Choroid plexus epithelial cell (primary cell): ENCODE results near the gene NDUFV2.

Source experiments
- DNase-seq: peaks from one replicate; pipeline ENCODE4 v3.0.0-alpha.2; 2010; ENCODE audit warnings: low read depth
- H3K4me3 ChIP-seq: 2 replicates; pipeline ENCODE4 v1.5.1; 2011; ENCODE audit warnings: low read depth, mild to moderate bottlenecking, control low read depth, low read length, moderate library complexity
- CTCF ChIP-seq: conservative IDR thresholded peaks from 2 replicates; pipeline ENCODE4 v1.5.1; 2011; ENCODE audit warnings: low read depth, mild to moderate bottlenecking, control low read depth, inconsistent platforms, low read length, moderate library complexity

NDUFV2 gene

GRCh38 chr18:9096007-9096371, 6.5 kb upstream of the NDUFV2 start:
- no peak for TF ChIP-seq CTCF
- no peak overlapping the region for H3K4me3 ChIP-seq
- no peak for DNase-seq

- DNase-seq = no peak
- H3K4me3 ChIP-seq = no peak overlapping the region
- no peak for TF ChIP-seq CTCF
Observed at GRCh38 chr18:9096685-9097084, 5.8 kb upstream of the NDUFV2 start.

- no peak for DNase-seq
- no peak overlapping the region for H3K4me3 ChIP-seq
- TF ChIP-seq CTCF = no peak
Observed at GRCh38 chr18:9097349-9097748, 5.2 kb upstream of the NDUFV2 start.

GRCh38 chr18:9100796-9101195, 1.7 kb upstream of the NDUFV2 start:
- H3K4me3 ChIP-seq = no peak overlapping the region
- TF ChIP-seq CTCF = no peak
- DNase-seq = no peak

GRCh38 chr18:9101730-9102507, 580 bp upstream of the NDUFV2 start:
- peak overlapping the region; percentile 78 for H3K4me3 ChIP-seq
- TF ChIP-seq CTCF = no peak
- DNase-seq = peak; percentile 83

DNA sequence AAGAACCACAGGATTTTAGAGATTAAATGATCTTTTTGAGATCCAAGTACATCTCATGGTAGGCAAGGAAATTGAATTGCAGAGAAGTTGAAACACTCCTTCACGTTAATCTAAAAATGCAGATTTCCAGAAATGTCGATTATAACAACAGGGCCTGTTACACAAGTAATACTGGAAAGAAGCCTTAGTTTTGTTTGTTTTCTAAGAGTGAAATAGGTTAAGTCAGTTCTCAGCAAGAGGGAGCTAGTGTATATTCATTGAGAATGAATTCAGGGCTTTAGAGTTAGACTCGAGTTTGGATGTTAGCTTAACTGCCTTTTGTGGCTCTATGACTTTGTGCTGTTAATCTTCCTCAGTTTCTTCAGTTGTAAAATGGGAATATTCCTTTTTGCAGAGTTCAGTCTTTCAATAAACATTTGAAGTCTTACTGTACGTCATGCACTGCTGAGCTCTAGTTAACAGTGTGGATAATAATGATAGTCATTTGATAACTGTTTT, 926 bp downstream of the NDUFV2 start:
- H3K4me3 ChIP-seq = peak overlapping the region; percentile 78
- DNase-seq = peak; percentile 56
- TF ChIP-seq CTCF = no peak
